ENCODE data around the gene GNAI2.

- TF ChIP-seq ZNF384 (IDR thresholded peaks at IDR 0.05) (no peak), TARDBP (IDR thresholded peaks at IDR 0.05) (no peak), BHLHE40 (IDR thresholded peaks at IDR 0.05; ENCODE audit: borderline replicate concordance) (no peak)
These were observed 41.7 kb upstream of the GNAI2 start for GRCh38 chr3:50194128-50194902.
